ENCODE data around the gene ANKRD42. TPM values are rescaled to one million over a fixed set of nuclear protein-coding genes. Genes with fewer than 3 reads are reported as not detected.

Gene ANKRD42
- total RNA-seq, 1 experiment from 2014 or later, result 5.7 TPM

- Mint-ChIP-seq H3K36me3 (no peaks in the 10 kb centered on the region), H3K9me3 (no peaks in the 10 kb centered on the region), H3K4me1 (peaks cover 27% of the 10 kb centered on the region), H3K27me3 (ENCODE audit: low read depth) (no peaks in the 10 kb centered on the region), H3K4me3 (no peak overlapping the region; the same call in 1 of the 2 replicates), H3K27ac (peak overlapping the region; percentile 89; the same call in 1 of the 2 replicates)
- CTCF ChIA-PET, result no interaction called here
- POLR2A ChIA-PET, result no interaction called here
- DNase-seq (ENCODE audit: low spot score) (no peak), ATAC-seq (no peak)
- TF ChIP-seq ZNF121 (CRISPR knock-in tag; IDR thresholded peaks at IDR 0.05), result peak; percentile 54; the same call in 1 of the 2 replicates
- TF ChIP-seq ZNF281 (CRISPR knock-in tag; IDR thresholded peaks at IDR 0.05), result no peak
These were observed 94.1 kb downstream of the ANKRD42 start for GRCh38 chr11:83287631-83288030.

- H3K36me3 Mint-ChIP-seq, result no peaks in the 10 kb centered on the region
- H3K4me1 Mint-ChIP-seq, result peaks cover 18% of the 10 kb centered on the region
- peak overlapping the region; percentile 66; the same call in 1 of the 2 replicates for H3K27ac Mint-ChIP-seq
- CTCF ChIA-PET, result interaction anchor here (0.6 to 2.3 kb wide), 55 partner anchors 9 to 544 kb away, joined by 3 to 27 read pairs (median 4); partner anchors contain the start of gene PCF11
- POLR2A ChIA-PET, result no interaction called here
- H3K9me3 Mint-ChIP-seq, result no peaks in the 10 kb centered on the region
- 0 out of 2 replicates have a peak overlapping the region, but pooled peaks have one; percentile 11 for H3K4me3 Mint-ChIP-seq
- TF ChIP-seq CREM (CRISPR knock-in tag; IDR thresholded peaks at IDR 0.05) (no peak), CTCF (IDR thresholded peaks at IDR 0.05) (peak; percentile 37; the same call in 1 of the 2 replicates)
- no peaks in the 10 kb centered on the region; the same call in 1 of the 2 replicates for H3K27me3 Mint-ChIP-seq (ENCODE audit: low read depth)
- DNase-seq (ENCODE audit: low spot score) (no peak), ATAC-seq (peak; percentile 90)
These were observed 99.4 kb downstream of the ANKRD42 start for GRCh38 chr11:83292709-83293456.

GRCh38 chr11:83293457-83293774 is 99.9 kb downstream of the ANKRD42 start:
- ATAC-seq (no peak), DNase-seq (ENCODE audit: low spot score) (no peak)
- ChIA-PET POLR2A (no interaction called here), CTCF (interaction anchor here (0.7 to 2.3 kb wide), 50 partner anchors 9 to 543 kb away, joined by 3 to 27 read pairs (median 4); partner anchors contain the start of gene PCF11)
- H3K4me3 Mint-ChIP-seq, result no peak overlapping the region
- H3K4me1 Mint-ChIP-seq, result peaks cover 18% of the 10 kb centered on the region
- no peaks in the 10 kb centered on the region for H3K9me3 Mint-ChIP-seq
- H3K36me3 Mint-ChIP-seq, result no peaks in the 10 kb centered on the region
- TF ChIP-seq ATF6 (CRISPR knock-in tag; IDR thresholded peaks at IDR 0.05), result no peak
- no peak for TF ChIP-seq HMGXB4 (CRISPR knock-in tag; IDR thresholded peaks at IDR 0.05)
- no peak for TF ChIP-seq ZSCAN18 (CRISPR knock-in tag; IDR thresholded peaks at IDR 0.05)
- H3K27me3 Mint-ChIP-seq (ENCODE audit: low read depth), result no peaks in the 10 kb centered on the region; the same call in 1 of the 2 replicates
- no peak overlapping the region for H3K27ac Mint-ChIP-seq

All from WTC11 (cell line).